SK-N-SH (cell line): ENCODE results near the gene NR3C1. TPM values are rescaled to one million over a fixed set of nuclear protein-coding genes. Genes with fewer than 3 reads are reported as not detected.

Source experiments
- CTCF ChIA-PET: fragments of 300-600, 350-600 bp; formaldehyde crosslinking; extraction: SDS; loops from one replicate; lab custom pipeline; 2021; lab: Yijun Ruan, JAX
- POLR2A ChIA-PET: fragments of 350-600 bp; sonication (Branson Sonifier 250); formaldehyde crosslinking; extraction: SDS; loops from one replicate; lab custom pipeline; 2020; ENCODE audit warnings: antibody characterized with exemption, inconsistent platforms; lab: Yijun Ruan, JAX
- DNase-seq: peaks from one replicate; pipeline ENCODE4 v3.0.0; 2012
- H2AFZ ChIP-seq: fragments of 200-600 bp; sonication (generic); 2 replicates; pipeline ENCODE4 v1.8.1; 2016; ENCODE audit warnings: antibody characterized with exemption, mild to moderate bottlenecking, low read depth
- H3F3A ChIP-seq: fragments of 200-600 bp; sonication (generic); replicated peaks from 2 replicates; pipeline ENCODE3; 2016; ENCODE audit warnings: antibody characterized with exemption, mild to moderate bottlenecking; ENCODE audit not compliant: insufficient read depth
- H3K27ac ChIP-seq, 2 experiments: fragments of 200-500 bp in 1 of 2; fragments of 200-600 bp in 1 of 2; sonication (Bioruptor generic) in 1 of 2; sonication (generic), shearing (Covaris generic) in 1 of 2; 2 replicates each; pipeline versions ENCODE4 v1.5.1 to v1.6.1; 2014 to 2016; ENCODE audit warnings: low read depth in 2 of 2, inconsistent platforms in 1 of 2, low read length in 1 of 2, mild to moderate bottlenecking in 1 of 2, mixed read lengths in 1 of 2
- H3K27me3 ChIP-seq: fragments of 200-600 bp; sonication (generic), shearing (Covaris generic); 2 replicates; pipeline ENCODE4 v1.6.1; 2016; ENCODE audit warnings: mixed run types; ENCODE audit not compliant: insufficient read depth
- H3K36me3 ChIP-seq, 2 experiments: fragments of 200-500 bp in 1 of 2; fragments of 200-600 bp in 1 of 2; sonication (Bioruptor generic) in 1 of 2; sonication (generic) in 1 of 2; replicated peaks in 1 of 2; 2 replicates each; pipeline versions ENCODE3 to v1.5.1; 2014 to 2016; ENCODE audit warnings: low read length in 1 of 2, mild to moderate bottlenecking in 1 of 2; ENCODE audit not compliant: insufficient read depth in 2 of 2, control insufficient read depth in 1 of 2
- H3K4me1 ChIP-seq, 2 experiments: fragments of 200-500 bp in 1 of 2; fragments of 200-600 bp in 1 of 2; sonication (Bioruptor generic) in 1 of 2; sonication (generic), shearing (Covaris generic) in 1 of 2; 2 replicates each; pipeline versions ENCODE4 v1.5.1 to v1.6.1; 2014 to 2016; ENCODE audit warnings: low read depth in 1 of 2, low read length in 1 of 2, mixed run types in 1 of 2; ENCODE audit not compliant: insufficient read depth in 2 of 2, control insufficient read depth in 1 of 2
- H3K4me2 ChIP-seq: fragments of 200-600 bp; sonication (generic), shearing (Covaris generic); 2 replicates; pipeline ENCODE4 v1.6.1; 2017; ENCODE audit warnings: mixed run types
- H3K4me3 ChIP-seq, 2 experiments: fragments of 200-500 bp in 1 of 2; fragments of 200-600 bp in 1 of 2; sonication (Bioruptor generic) in 1 of 2; sonication (generic), shearing (Covaris generic) in 1 of 2; 2 replicates each; pipeline versions ENCODE4 v1.5.1 to v1.8.1; 2014 to 2016; ENCODE audit warnings: low read depth in 2 of 2, inconsistent platforms in 1 of 2, low read length in 1 of 2, mild to moderate bottlenecking in 1 of 2, mixed read lengths in 1 of 2, moderate library complexity in 1 of 2
- H3K79me2 ChIP-seq: fragments of 200-600 bp; sonication (generic); 2 replicates; pipeline ENCODE4 v1.8.1; 2017; ENCODE audit warnings: mild to moderate bottlenecking; ENCODE audit not compliant: insufficient read depth
- H3K9ac ChIP-seq: fragments of 200-600 bp; sonication (generic); 2 replicates; pipeline ENCODE4 v1.6.1; 2017; ENCODE audit warnings: mixed run types
- H3K9me2 ChIP-seq: fragments of 200-600 bp; sonication (generic); 2 replicates; pipeline ENCODE4 v1.6.1; 2017; ENCODE audit warnings: mixed run types
- H3K9me3 ChIP-seq: fragments of 200-600 bp; sonication (generic); 2 replicates; pipeline ENCODE4 v1.6.1; 2017; ENCODE audit warnings: mixed run types, mild to moderate bottlenecking, moderate library complexity
- H4K20me1 ChIP-seq: fragments of 200-600 bp; sonication (generic); 2 replicates; pipeline ENCODE4 v1.6.1; 2017; ENCODE audit warnings: mild to moderate bottlenecking, mixed run types; ENCODE audit not compliant: insufficient read depth
- CHD2 ChIP-seq: fragments of 150-350 bp; IDR thresholded peaks from 2 replicates; pipeline ENCODE4 v1.6.1; 2018; ENCODE audit warnings: low read length; ENCODE audit not compliant: partially characterized antibody
- ELF1 ChIP-seq: IDR thresholded peaks from 2 replicates; pipeline ENCODE4 v1.4.0; 2012
- EZH2phosphoT487 ChIP-seq: fragments of 200-600 bp; sonication (generic); IDR thresholded peaks from 2 replicates; pipeline ENCODE4 v1.6.1; 2017; ENCODE audit warnings: low read depth, mixed run types, mild to moderate bottlenecking, antibody characterized with exemption, moderate library complexity, borderline replicate concordance
- FOSL2 ChIP-seq: IDR thresholded peaks from 2 replicates; pipeline ENCODE4 v1.4.0; 2012; ENCODE audit warnings: low read depth, mild to moderate bottlenecking, moderate library complexity, borderline replicate concordance
- FOXM1 ChIP-seq: IDR thresholded peaks from 2 replicates; pipeline ENCODE4 v1.4.0; 2012; ENCODE audit warnings: low read depth, mild to moderate bottlenecking
- GABPA ChIP-seq: IDR thresholded peaks from 2 replicates; pipeline ENCODE4 v1.4.0; 2012; ENCODE audit warnings: low read depth, mild to moderate bottlenecking
- GATA2 ChIP-seq: sonication (generic); formaldehyde crosslinking; IDR thresholded peaks from 2 replicates; pipeline ENCODE4 v1.5.0; 2020; ENCODE audit warnings: mild to moderate bottlenecking, missing genetic modification reagents
- MXI1 ChIP-seq: IDR thresholded peaks from 2 replicates; pipeline ENCODE4 v1.6.1; 2012; ENCODE audit warnings: mild to moderate bottlenecking, low read depth, low read length, improper control_type of control experiment
- NRF1 ChIP-seq: IDR thresholded peaks from 2 replicates; pipeline ENCODE4 v1.6.1; 2012; ENCODE audit warnings: low read depth, mild to moderate bottlenecking, low read length
- POLR2AphosphoS5 ChIP-seq: IDR thresholded peaks from 2 replicates; pipeline ENCODE4 v1.6.1; 2012; ENCODE audit warnings: low read depth, low read length
- RFX5 ChIP-seq: IDR thresholded peaks from 2 replicates; pipeline ENCODE4 v1.6.1; 2012; ENCODE audit warnings: mild to moderate bottlenecking, improper control_type of control experiment, low read length
- RXRA ChIP-seq: IDR thresholded peaks from 2 replicates; pipeline ENCODE4 v1.4.0; 2012; ENCODE audit warnings: low read depth, mild to moderate bottlenecking, borderline replicate concordance
- SIN3A ChIP-seq: IDR thresholded peaks from 2 replicates; pipeline ENCODE4 v1.6.1; 2012; ENCODE audit warnings: low read depth, mild to moderate bottlenecking, low read length, moderate library complexity, borderline replicate concordance
- SMC3 ChIP-seq: IDR thresholded peaks from 2 replicates; pipeline ENCODE4 v1.6.1; 2012; ENCODE audit warnings: low read depth, low read length, improper control_type of control experiment
- TEAD4 ChIP-seq: IDR thresholded peaks from 2 replicates; pipeline ENCODE4 v1.4.0; 2012; ENCODE audit warnings: mild to moderate bottlenecking, borderline replicate concordance; ENCODE audit not compliant: insufficient read depth
- WGBS: methylation state at CpG from one replicate; pipeline ENCODE4 v1.1.6; 2017; ENCODE audit warnings: low lambda C conversion rate; 5-methylcytosine and 5-hydroxymethylcytosine counted together
- polyA plus RNA-seq, 3 experiments: library from polyadenylated mRNA; depleted of rRNA; stranded (reverse); fragments of >200 nt; gene quantifications; 2 replicates each; pipeline ENCODE4 v1.2.3, GENCODE V29; 2012
- TF ChIP-seq, protein P1 (sequence below): IDR thresholded peaks from 2 replicates; pipeline ENCODE4; 2012
- TF ChIP-seq, protein P2 (sequence below): fragments of 200-600 bp; sonication (generic); IDR thresholded peaks from 2 replicates; pipeline ENCODE4 v1.6.1; 2017; ENCODE audit warnings: antibody characterized with exemption, mild to moderate bottlenecking, moderate library complexity
- TF ChIP-seq, protein P3 (sequence below): fragments of 150-350 bp; IDR thresholded peaks from 2 replicates; pipeline ENCODE4 v1.6.1; 2016; ENCODE audit warnings: mild to moderate bottlenecking, low read depth, low read length
- TF ChIP-seq, protein P4 (sequence below): IDR thresholded peaks from 2 replicates; pipeline ENCODE4 v1.4.0; 2012; ENCODE audit warnings: low read depth, borderline replicate concordance

The NR3C1 gene
- polyA plus RNA-seq, 1 of the 3 experiments (the other 2 are of a cell fraction): 7.1 TPM

DNA sequence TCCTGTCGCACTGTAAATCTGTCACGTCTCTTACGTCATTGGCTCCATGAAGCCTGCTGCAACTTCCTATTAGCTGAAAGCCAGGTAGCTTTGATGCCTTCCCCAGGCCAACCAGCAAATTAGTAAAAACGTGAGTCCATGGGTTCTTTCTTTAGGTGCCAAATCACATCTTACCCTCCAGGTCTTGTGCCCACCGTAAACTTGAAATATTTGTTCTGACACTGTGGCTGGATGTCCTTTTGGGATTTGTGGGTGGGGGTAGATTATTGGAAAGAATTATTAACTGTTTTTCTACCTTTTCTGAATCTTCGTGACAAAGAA lies 172.8 kb downstream of the NR3C1 start:
- CTCF ChIA-PET: no interaction called here

More for the DNA sequence above, 172.8 kb downstream of the NR3C1 start:
- H3K79me2 ChIP-seq: no peaks in the 10 kb centered on the region
- no peaks in the 10 kb centered on the region for H3K36me3 ChIP-seq
- H3K4me3 ChIP-seq: no peak overlapping the region
- H3K4me2 ChIP-seq: no peak overlapping the region
- DNase-seq: no peak
- no peak overlapping the region for H3K27ac ChIP-seq
- no peak for TF ChIP-seq EZH2phosphoT487
- TF ChIP-seq POLR2AphosphoS5: no peak
- no peak for TF ChIP-seq TEAD4
- TF ChIP-seq, protein P1, sequence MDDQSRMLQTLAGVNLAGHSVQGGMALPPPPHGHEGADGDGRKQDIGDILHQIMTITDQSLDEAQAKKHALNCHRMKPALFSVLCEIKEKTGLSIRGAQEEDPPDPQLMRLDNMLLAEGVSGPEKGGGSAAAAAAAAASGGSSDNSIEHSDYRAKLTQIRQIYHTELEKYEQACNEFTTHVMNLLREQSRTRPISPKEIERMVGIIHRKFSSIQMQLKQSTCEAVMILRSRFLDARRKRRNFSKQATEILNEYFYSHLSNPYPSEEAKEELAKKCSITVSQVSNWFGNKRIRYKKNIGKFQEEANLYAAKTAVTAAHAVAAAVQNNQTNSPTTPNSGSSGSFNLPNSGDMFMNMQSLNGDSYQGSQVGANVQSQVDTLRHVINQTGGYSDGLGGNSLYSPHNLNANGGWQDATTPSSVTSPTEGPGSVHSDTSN: no peak
- TF ChIP-seq, protein P2, sequence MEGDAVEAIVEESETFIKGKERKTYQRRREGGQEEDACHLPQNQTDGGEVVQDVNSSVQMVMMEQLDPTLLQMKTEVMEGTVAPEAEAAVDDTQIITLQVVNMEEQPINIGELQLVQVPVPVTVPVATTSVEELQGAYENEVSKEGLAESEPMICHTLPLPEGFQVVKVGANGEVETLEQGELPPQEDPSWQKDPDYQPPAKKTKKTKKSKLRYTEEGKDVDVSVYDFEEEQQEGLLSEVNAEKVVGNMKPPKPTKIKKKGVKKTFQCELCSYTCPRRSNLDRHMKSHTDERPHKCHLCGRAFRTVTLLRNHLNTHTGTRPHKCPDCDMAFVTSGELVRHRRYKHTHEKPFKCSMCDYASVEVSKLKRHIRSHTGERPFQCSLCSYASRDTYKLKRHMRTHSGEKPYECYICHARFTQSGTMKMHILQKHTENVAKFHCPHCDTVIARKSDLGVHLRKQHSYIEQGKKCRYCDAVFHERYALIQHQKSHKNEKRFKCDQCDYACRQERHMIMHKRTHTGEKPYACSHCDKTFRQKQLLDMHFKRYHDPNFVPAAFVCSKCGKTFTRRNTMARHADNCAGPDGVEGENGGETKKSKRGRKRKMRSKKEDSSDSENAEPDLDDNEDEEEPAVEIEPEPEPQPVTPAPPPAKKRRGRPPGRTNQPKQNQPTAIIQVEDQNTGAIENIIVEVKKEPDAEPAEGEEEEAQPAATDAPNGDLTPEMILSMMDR: no peak
- no peak for TF ChIP-seq RXRA
- TF ChIP-seq SIN3A: no peak
- no peak for TF ChIP-seq ELF1
- no peak for TF ChIP-seq RFX5
- TF ChIP-seq NRF1: no peak
- TF ChIP-seq FOSL2: no peak
- no peak for TF ChIP-seq FOXM1
- TF ChIP-seq CHD2: no peak
- no peak for TF ChIP-seq GATA2 (CRISPR knock-in tag)
- TF ChIP-seq MXI1: no peak
- TF ChIP-seq GABPA: no peak
- TF ChIP-seq, protein P3, sequence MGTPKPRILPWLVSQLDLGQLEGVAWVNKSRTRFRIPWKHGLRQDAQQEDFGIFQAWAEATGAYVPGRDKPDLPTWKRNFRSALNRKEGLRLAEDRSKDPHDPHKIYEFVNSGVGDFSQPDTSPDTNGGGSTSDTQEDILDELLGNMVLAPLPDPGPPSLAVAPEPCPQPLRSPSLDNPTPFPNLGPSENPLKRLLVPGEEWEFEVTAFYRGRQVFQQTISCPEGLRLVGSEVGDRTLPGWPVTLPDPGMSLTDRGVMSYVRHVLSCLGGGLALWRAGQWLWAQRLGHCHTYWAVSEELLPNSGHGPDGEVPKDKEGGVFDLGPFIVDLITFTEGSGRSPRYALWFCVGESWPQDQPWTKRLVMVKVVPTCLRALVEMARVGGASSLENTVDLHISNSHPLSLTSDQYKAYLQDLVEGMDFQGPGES: no peak
- TF ChIP-seq, protein P4, sequence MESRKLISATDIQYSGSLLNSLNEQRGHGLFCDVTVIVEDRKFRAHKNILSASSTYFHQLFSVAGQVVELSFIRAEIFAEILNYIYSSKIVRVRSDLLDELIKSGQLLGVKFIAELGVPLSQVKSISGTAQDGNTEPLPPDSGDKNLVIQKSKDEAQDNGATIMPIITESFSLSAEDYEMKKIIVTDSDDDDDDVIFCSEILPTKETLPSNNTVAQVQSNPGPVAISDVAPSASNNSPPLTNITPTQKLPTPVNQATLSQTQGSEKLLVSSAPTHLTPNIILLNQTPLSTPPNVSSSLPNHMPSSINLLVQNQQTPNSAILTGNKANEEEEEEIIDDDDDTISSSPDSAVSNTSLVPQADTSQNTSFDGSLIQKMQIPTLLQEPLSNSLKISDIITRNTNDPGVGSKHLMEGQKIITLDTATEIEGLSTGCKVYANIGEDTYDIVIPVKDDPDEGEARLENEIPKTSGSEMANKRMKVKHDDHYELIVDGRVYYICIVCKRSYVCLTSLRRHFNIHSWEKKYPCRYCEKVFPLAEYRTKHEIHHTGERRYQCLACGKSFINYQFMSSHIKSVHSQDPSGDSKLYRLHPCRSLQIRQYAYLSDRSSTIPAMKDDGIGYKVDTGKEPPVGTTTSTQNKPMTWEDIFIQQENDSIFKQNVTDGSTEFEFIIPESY: no peak
- no peak for TF ChIP-seq SMC3
- no peaks in the 10 kb centered on the region for H3K27me3 ChIP-seq
- no peaks in the 10 kb centered on the region for H3K9me2 ChIP-seq
- no peak overlapping the region for H3K9ac ChIP-seq
- POLR2A ChIA-PET: no interaction called here
- peaks cover 6 to 7% of the 10 kb centered on the region in 2 experiments; a peak in 1 of 4 replicates for H3K4me1 ChIP-seq
- no peaks in the 10 kb centered on the region for H4K20me1 ChIP-seq
- H3K9me3 ChIP-seq: no peaks in the 10 kb centered on the region
- no peak overlapping the region for H2AFZ ChIP-seq
- 96% methylated on average over 6 of the region's 6 CpGs for WGBS
- no peaks in the 10 kb centered on the region for H3F3A ChIP-seq
